ENCODE measurements around the gene PABPC1L.

The PABPC1L gene

DNA sequence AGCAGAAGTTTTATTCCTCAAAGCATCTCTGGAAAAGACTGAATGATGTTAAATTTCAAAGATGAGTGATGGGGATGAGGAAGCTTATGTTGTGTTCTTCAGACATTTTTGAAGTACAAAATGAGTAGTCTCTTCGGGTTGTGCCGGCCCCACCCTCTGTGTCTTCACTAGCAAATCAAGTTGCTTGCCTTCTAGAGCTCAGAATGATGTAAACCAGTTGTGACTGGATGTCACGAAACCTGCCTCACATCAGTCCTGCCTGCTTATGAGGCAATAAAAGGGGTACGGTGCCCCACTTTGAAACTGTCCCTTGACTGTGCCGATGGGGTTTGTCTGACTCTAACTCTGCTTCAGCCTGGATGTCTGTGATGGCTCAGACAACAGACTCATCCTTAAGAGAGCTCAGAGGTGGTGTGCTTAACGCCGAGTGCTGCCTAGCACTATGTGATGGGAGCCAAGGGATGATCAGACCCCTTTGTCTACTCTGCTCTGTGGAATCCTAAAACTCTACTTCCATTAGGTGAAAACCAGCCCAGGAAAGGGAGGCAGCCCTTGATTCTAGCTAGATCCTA, 31.3 kb downstream of the PABPC1L start:
- no peak overlapping the region for H3K4me3 ChIP-seq (replicated peaks; ENCODE audit: low read depth, low read length)
- TF ChIP-seq CTCF (IDR thresholded peaks at IDR 0.05; ENCODE audit: low read depth, low read length, missing control alignments) = no peak
- no peak for DNase-seq (ENCODE audit: extremely low read depth, low read depth)

GRCh38 chr20:44942264-44942973, 32.6 kb downstream of the PABPC1L start:
- H3K4me3 ChIP-seq (replicated peaks; ENCODE audit: low read depth, low read length) = no peak overlapping the region

GRCh38 chr20:44943828-44944227, 34.0 kb downstream of the PABPC1L start:
- no peak for DNase-seq (ENCODE audit: extremely low read depth, low read depth)
- no peak for TF ChIP-seq CTCF (IDR thresholded peaks at IDR 0.05; ENCODE audit: low read depth, low read length, missing control alignments)
- H3K4me3 ChIP-seq (replicated peaks; ENCODE audit: low read depth, low read length) = no peak overlapping the region

More at GRCh38 chr20:44942264-44942973, 32.6 kb downstream of the PABPC1L start:
- no peak for DNase-seq (ENCODE audit: extremely low read depth, low read depth)
- TF ChIP-seq CTCF (IDR thresholded peaks at IDR 0.05; ENCODE audit: low read depth, low read length, missing control alignments) = no peak

DNA sequence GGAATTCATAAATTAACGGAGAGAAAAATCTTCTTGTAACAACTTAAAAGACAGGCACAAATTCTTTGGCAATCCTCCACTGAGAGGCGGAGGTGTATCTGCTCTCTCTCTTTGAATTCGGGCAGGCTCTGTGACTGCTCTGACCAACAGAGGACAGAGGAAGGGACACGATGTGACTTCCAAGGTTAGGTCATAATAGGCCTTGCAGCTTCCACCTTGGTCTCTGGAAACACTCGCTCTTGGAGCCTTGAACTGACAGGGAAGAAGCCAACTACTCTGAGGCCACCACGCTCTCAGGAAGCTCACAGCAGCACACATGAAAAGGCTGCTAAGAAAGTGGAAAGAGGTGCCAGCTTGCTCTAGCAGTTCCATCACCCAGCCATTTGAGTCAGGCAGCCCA, 35.4 kb downstream of the PABPC1L start:
- TF ChIP-seq CTCF (IDR thresholded peaks at IDR 0.05; ENCODE audit: low read depth, low read length, missing control alignments) = no peak
- DNase-seq (ENCODE audit: extremely low read depth, low read depth) = no peak

DNA sequence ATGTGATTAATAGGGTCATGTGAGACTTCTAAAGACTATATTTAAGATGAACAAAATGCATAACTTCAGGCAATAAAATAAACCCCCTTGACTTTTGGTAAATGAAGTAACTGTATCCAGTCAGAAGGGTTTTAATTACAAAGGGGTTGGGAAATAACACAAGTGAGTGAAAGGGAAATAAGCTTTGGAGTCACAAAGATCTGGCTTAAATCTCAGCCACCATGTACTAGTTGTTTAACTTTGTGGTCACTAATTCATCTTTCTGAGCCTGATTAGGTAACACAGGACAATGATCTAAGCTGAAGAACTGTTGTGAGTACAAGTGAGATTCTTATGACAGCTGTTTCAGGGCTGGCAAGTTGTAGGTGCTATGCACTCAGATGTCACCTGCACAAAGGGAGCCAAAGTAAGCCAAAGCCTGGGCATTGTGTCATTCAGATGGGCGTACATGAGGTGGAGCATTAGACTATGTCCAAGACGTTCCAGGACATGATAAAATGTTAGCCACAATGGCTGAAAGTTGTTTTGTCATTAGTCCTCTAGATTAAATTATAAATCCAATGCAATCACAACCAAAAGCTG, 36.5 kb downstream of the PABPC1L start:
- TF ChIP-seq CTCF (IDR thresholded peaks at IDR 0.05; ENCODE audit: low read depth, low read length, missing control alignments) = no peak
- DNase-seq (ENCODE audit: extremely low read depth, low read depth) = no peak
- H3K4me3 ChIP-seq (replicated peaks; ENCODE audit: low read depth, low read length) = no peak overlapping the region

More for the DNA sequence above, 35.4 kb downstream of the PABPC1L start:
- no peak overlapping the region for H3K4me3 ChIP-seq (replicated peaks; ENCODE audit: low read depth, low read length)

GRCh38 chr20:44948107-44948506, 38.2 kb downstream of the PABPC1L start:
- TF ChIP-seq CTCF (IDR thresholded peaks at IDR 0.05; ENCODE audit: low read depth, low read length, missing control alignments) = no peak
- no peak for DNase-seq (ENCODE audit: extremely low read depth, low read depth)
- no peak overlapping the region for H3K4me3 ChIP-seq (replicated peaks; ENCODE audit: low read depth, low read length)
